ENCODE measurements around the gene TBC1D7.

The TBC1D7 gene

GRCh38 chr6:13302291-13302690, 26.0 kb downstream of the TBC1D7 start:
- no peak for DNase-seq (ENCODE audit: low read depth)
- H3K4me3 ChIP-seq (replicated peaks; ENCODE audit: low read depth, low read length) = no peak overlapping the region
- TF ChIP-seq CTCF (IDR thresholded peaks at IDR 0.05; ENCODE audit: low read length, missing control alignments) = no peak

- H3K4me3 ChIP-seq (replicated peaks; ENCODE audit: low read depth, low read length) = no peak overlapping the region
- no peak for DNase-seq (ENCODE audit: low read depth)
- TF ChIP-seq CTCF (IDR thresholded peaks at IDR 0.05; ENCODE audit: low read length, missing control alignments) = no peak
Observed at GRCh38 chr6:13300643-13301590, 27.4 kb downstream of the TBC1D7 start.

- H3K4me3 ChIP-seq (replicated peaks; ENCODE audit: low read depth, low read length) = no peak overlapping the region
- no peak for TF ChIP-seq CTCF (IDR thresholded peaks at IDR 0.05; ENCODE audit: low read length, missing control alignments)
- no peak for DNase-seq (ENCODE audit: low read depth)
Observed at GRCh38 chr6:13299918-13300317, 28.4 kb downstream of the TBC1D7 start.

- no peak overlapping the region for H3K4me3 ChIP-seq (replicated peaks; ENCODE audit: low read depth, low read length)
- no peak for DNase-seq (ENCODE audit: low read depth)
- no peak for TF ChIP-seq CTCF (IDR thresholded peaks at IDR 0.05; ENCODE audit: low read length, missing control alignments)
Observed at GRCh38 chr6:13299403-13299821, 28.9 kb downstream of the TBC1D7 start.

- DNase-seq (ENCODE audit: low read depth) = no peak
- no peak for TF ChIP-seq CTCF (IDR thresholded peaks at IDR 0.05; ENCODE audit: low read length, missing control alignments)
- no peak overlapping the region for H3K4me3 ChIP-seq (replicated peaks; ENCODE audit: low read depth, low read length)
Observed at GRCh38 chr6:13298446-13298845, 29.9 kb downstream of the TBC1D7 start.

GRCh38 chr6:13297391-13297790, 30.9 kb downstream of the TBC1D7 start:
- H3K4me3 ChIP-seq (replicated peaks; ENCODE audit: low read depth, low read length) = no peak overlapping the region
- TF ChIP-seq CTCF (IDR thresholded peaks at IDR 0.05; ENCODE audit: low read length, missing control alignments) = no peak
- no peak for DNase-seq (ENCODE audit: low read depth)

All from fibroblast of pulmonary artery (primary cell).